Large intestine (tissue), 3 donors: ENCODE measurements around the gene UBC. TPM values are rescaled to one million over a fixed set of nuclear protein-coding genes. Genes with fewer than 3 reads are reported as not detected.
"Not testable (repeated sequence)": the region's sequence is repeated elsewhere in the genome, so short reads cannot be mapped to it uniquely, and the experiment has no call there.

ENCODE experiments used
- DNase-seq, 2 donors: peaks; one replicate each; pipeline versions ENCODE4 v3.0.0 to v3.0.0-alpha.2; 2013
- H3K27ac ChIP-seq: one replicate; pipeline ENCODE4 v1.5.1; 2013; ENCODE audit warnings: low read length
- H3K27me3 ChIP-seq: 2 replicates; pipeline ENCODE4 v1.6.1; 2013; ENCODE audit warnings: low read length; ENCODE audit not compliant: control insufficient read depth, insufficient read depth
- H3K36me3 ChIP-seq: 2 replicates; pipeline ENCODE4 v1.6.1; 2013; ENCODE audit warnings: low read length; ENCODE audit not compliant: control insufficient read depth, insufficient read depth
- H3K4me1 ChIP-seq: one replicate; pipeline ENCODE4 v1.6.1; 2013; ENCODE audit warnings: low read length; ENCODE audit not compliant: control insufficient read depth, insufficient read depth
- H3K4me3 ChIP-seq: one replicate; pipeline ENCODE4 v1.5.1; 2013; ENCODE audit warnings: low read length
- H3K9me3 ChIP-seq: one replicate; pipeline ENCODE4 v1.6.1; 2013; ENCODE audit warnings: mild to moderate bottlenecking, low read depth, low read length, moderate library complexity; ENCODE audit not compliant: control insufficient read depth
- WGBS: methylation state at CpG from one replicate; pipeline ENCODE4 v1.1.5; 2013; ENCODE audit warnings: low lambda C conversion rate; ENCODE audit not compliant: insufficient coverage; 5-methylcytosine and 5-hydroxymethylcytosine counted together
- polyA plus RNA-seq: library from polyadenylated mRNA; unstranded; fragments of 120-200 nt; gene quantifications from one replicate; pipeline ENCODE4 v1.2.1, GENCODE V29; 2013

The UBC gene
- polyA plus RNA-seq, 1 donor, result 763 TPM

DNA sequence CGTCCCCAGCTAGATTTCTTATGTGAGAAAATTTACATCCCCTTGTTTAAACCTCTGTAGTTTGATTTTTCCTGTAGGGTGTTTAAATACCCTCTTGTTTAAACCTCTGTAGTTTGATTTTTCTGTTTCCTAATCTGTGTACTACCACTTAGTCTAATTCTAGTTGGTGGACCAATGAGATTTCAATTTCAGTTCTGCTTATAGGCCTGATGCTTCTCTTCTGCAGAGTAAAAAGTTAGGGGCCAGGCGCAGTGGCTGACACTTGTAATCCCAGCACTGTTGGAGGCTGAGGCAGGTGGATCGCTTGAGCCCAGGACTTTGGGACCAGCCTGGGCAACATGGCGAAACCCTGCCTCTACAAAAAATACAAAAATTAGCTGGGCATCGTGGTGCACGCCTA, 11.5 kb downstream of the UBC start:
- no peaks in the 10 kb centered on the region for H3K27me3 ChIP-seq
- H3K36me3 ChIP-seq, result no peaks in the 10 kb centered on the region
- no peaks in the 10 kb centered on the region for H3K9me3 ChIP-seq
- no peak for DNase-seq
- H3K27ac ChIP-seq, result no peak overlapping the region
- no CpG with 5 or more reads among the region's 6 CpGs for WGBS
- H3K4me1 ChIP-seq, result peaks cover 45% of the 10 kb centered on the region
- no peak overlapping the region for H3K4me3 ChIP-seq

DNA sequence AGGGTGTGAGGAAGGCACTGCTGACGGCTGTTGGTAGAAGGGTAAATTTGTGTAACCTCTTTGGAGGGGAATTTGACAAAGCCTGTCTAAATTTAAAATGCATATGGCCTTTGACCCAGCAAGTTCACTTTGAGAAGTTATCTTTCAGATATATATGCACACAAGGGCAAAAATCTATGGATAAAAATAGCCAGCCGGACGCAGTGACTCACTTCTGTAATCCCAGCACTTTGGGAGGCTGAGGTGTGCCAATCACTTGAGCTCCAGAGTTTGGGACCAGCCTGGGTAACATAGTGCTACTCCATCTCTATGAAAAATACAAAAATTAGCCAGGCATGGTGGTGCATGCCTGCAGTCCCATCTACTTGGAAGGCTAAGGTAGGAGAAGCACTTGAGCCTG, 13.4 kb downstream of the UBC start:
- Histone ChIP-seq H3K27ac (peak overlapping the region; percentile 80), H3K9me3 (peaks cover 2% of the 10 kb centered on the region), H3K36me3 (no peaks in the 10 kb centered on the region), H3K4me1 (peaks cover 38% of the 10 kb centered on the region), H3K27me3 (no peaks in the 10 kb centered on the region), H3K4me3 (no peak overlapping the region)
- no CpG with 5 or more reads among the region's 3 CpGs for WGBS
- DNase-seq, result peak in 1 of 2 donors; percentile 32

DNA sequence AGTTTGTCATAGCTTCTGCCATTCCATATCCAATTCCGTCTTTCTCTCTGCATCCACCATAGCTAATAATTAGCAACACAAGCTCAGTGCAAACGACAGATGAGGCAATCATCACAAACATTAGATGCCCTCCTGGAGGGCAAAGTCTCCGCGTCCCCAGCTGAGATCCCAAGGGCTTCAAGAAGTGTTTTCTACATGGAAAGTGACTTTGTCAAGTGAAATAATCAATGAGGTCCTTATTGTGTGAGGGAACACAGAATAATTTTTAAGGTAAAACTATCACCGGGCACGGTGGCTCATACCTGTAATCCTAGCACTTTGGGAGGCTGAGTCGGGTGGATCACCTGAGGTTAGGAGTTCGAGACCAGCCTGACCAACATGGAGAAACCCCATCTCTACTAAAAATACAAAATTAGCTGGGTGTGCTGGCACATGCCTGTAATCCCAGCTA, 14.1 kb downstream of the UBC start:
- not testable (repeated sequence) for H3K9me3 ChIP-seq, H3K36me3 ChIP-seq, H3K27me3 ChIP-seq, H3K4me3 ChIP-seq
- WGBS, result no CpG with 5 or more reads among the region's 8 CpGs
- peak; percentile 81 to 91 for DNase-seq
- Histone ChIP-seq H3K27ac (peak overlapping the region; percentile 80), H3K4me1 (peaks cover 38% of the 10 kb centered on the region)

DNA sequence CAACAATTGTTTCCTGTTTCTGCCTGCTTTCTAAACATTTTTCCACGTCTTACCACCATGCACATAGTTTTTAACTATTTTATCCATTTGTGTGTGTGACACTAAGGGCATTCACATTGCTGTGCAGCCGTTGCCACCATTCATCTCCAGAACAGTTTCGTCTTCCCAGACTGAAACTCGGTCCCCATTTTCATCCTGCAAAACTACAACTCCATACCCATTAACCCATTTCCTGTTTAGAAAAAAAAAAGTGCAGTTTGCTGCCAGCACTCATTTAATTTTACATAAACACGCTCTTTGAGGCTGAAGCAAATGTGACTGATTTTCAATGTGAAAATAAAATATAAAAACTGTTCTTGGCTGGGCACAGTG, 15.5 kb downstream of the UBC start:
- Histone ChIP-seq H3K4me1 (peaks cover 28% of the 10 kb centered on the region), H3K36me3 (no peaks in the 10 kb centered on the region), H3K27me3 (no peaks in the 10 kb centered on the region), H3K27ac (no peak overlapping the region), H3K9me3 (peaks cover 6% of the 10 kb centered on the region), H3K4me3 (no peak overlapping the region)
- 40% methylated on average over 1 of the region's 5 CpGs for WGBS
- DNase-seq, result no peak

DNA sequence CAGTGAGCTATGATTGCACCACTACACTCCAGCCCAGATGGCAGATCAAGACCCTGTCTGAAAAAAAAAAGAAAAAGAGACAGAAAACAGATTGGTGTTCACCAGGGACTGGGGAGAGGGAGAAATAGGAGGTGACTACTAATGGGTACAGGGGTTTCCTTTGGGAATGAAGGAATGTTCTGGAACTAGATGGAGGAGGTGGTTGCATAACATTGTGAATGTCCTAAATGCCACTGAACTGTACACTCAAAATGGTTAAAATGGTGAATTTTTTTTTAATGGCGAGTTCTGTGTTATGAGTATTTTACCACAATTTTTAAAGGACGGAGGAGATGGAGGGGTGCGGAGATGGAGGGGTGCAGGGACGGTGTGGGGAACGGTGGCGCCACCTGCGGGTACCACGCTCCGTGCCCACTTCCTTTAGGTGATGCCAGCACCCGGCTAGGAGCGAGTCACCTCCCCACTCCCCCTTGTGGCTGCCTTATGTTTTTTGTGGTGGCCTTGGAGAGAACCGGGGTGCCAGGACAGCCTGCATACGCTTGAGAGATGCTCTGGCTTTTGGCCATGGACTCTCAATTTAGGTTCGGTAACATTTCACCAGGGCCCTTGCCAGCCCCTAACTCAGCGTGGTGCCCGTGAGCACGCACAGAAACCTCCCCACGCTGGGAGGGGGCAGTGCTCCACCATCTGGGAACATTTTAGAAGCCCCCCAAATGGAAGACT, 16.1 kb downstream of the UBC start:
- Histone ChIP-seq H3K27me3 (no peaks in the 10 kb centered on the region), H3K4me1 (peaks cover 28% of the 10 kb centered on the region), H3K9me3 (peaks cover 6% of the 10 kb centered on the region), H3K36me3 (no peaks in the 10 kb centered on the region), H3K4me3 (no peak overlapping the region), H3K27ac (no peak overlapping the region)
- DNase-seq, result peak in 1 of 2 donors; percentile 62
- no CpG with 5 or more reads among the region's 18 CpGs for WGBS

DNA sequence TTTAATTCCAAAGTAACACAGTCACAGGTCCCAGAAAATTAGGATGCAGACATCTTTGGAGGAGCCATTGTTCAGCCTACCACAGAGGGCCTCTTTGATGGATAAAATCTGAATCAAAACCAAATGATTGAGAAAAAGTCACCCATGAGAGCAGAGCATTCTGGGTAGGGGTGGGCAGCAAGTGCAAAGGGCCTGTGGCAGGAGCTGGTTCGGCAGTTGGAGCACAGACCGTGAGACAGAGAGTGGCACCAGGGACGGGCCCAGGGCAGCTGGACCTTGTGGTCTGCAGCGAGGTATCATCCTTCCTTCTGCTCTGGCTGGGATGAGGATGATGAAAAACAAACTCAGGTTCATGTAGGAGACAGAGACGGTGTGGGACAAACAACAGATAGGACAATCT, 18.0 kb downstream of the UBC start:
- no peaks in the 10 kb centered on the region for H3K27me3 ChIP-seq
- no CpG with 5 or more reads among the region's 5 CpGs for WGBS
- no peak for DNase-seq

DNA sequence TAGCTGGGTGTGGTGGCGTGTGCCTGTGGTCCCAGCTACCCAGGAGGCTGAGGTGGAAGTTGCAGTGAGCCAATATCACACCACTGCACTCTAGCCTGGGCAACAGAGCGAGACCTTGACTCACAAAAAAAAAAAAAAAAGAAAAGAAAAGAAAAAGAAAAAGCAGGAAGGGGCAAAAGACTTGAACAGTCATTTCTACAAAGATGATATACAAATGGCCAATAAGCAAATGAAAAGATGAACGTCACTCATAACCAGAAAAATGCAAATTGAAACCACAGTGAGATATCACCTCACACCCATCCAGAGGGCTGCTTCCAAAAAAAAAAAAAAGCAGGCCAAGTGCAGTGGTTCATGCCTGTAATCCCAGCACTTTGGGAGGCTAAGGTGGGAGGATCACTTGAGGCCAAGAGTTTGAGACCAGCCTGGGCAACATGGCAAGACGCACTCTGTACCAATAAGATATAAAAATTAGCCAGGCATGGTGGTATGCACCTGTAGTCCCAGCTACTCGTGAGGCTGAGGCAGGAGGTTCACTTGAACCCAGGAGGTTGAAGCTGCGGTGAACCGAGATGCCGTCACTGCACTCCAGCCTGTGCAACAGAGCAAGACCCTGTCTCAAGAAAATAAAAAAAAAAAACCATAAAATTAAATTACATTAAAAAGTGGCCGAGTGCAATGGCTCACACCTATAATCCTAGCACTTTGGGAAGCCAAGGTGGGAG, 20.5 kb downstream of the UBC start:
- Histone ChIP-seq H3K9me3 (peaks cover 6% of the 10 kb centered on the region), H3K4me1 (peaks cover 5% of the 10 kb centered on the region), H3K36me3 (no peaks in the 10 kb centered on the region), H3K4me3 (no peak overlapping the region), H3K27ac (no peak overlapping the region), H3K27me3 (no peaks in the 10 kb centered on the region)
- no peak for DNase-seq
- 100% methylated on average over 3 of the region's 9 CpGs for WGBS

More for the DNA sequence above, 18.0 kb downstream of the UBC start:
- Histone ChIP-seq H3K36me3 (no peaks in the 10 kb centered on the region), H3K27ac (no peak overlapping the region), H3K4me1 (peaks cover 24% of the 10 kb centered on the region), H3K9me3 (peaks cover 6% of the 10 kb centered on the region), H3K4me3 (no peak overlapping the region)

DNA sequence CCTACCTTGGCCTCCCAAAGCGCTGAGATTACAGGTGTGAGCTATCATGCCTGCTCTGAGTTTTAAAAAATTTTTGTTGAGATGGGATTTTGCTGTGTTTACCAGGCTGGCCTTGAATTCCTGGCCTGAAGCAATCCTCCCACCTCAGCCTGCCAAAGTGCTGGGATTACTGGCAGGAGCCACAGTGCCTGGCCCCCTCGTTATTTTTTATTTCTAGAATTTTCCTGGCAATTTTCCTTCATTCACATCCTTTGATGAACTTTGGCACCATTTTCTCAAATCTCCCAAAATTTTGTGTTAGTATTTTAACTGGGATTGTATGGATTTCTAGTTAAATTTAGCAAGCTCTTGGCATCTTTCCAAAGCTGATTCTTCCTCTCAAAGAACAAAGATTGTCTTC, 26.2 kb downstream of the UBC start:
- Histone ChIP-seq H3K4me1 (peaks cover 33% of the 10 kb centered on the region), H3K27me3 (no peaks in the 10 kb centered on the region), H3K4me3 (no peak overlapping the region), H3K36me3 (no peaks in the 10 kb centered on the region), H3K9me3 (no peaks in the 10 kb centered on the region), H3K27ac (no peak overlapping the region)
- no CpG with 5 or more reads among the region's 2 CpGs for WGBS
- no peak for DNase-seq

DNA sequence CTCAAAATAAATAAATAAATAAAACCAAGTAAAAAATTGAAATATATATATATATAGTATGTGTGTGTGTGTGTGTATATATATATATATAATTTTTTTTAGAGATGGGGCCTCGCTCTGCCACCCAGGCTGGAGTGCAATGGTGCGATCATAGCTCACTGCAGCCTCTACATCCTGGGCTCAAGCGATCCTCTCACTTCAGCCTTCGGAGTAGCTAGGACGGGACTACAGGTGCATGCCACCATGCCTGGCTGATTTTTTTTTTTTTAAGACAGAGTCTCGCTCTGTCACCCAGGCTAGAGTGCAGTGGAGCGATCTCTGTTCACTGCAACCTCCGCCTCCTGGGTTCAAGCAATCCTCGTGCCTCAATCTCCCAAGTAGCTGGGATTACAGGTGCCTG, 26.7 kb downstream of the UBC start:
- H3K27ac ChIP-seq, DNase-seq, H3K9me3 ChIP-seq, H3K4me3 ChIP-seq, H3K27me3 ChIP-seq, H3K36me3 ChIP-seq: not testable (repeated sequence)
- WGBS, result no CpG with 5 or more reads among the region's 9 CpGs
- H3K4me1 ChIP-seq, result peaks cover 36% of the 10 kb centered on the region

DNA sequence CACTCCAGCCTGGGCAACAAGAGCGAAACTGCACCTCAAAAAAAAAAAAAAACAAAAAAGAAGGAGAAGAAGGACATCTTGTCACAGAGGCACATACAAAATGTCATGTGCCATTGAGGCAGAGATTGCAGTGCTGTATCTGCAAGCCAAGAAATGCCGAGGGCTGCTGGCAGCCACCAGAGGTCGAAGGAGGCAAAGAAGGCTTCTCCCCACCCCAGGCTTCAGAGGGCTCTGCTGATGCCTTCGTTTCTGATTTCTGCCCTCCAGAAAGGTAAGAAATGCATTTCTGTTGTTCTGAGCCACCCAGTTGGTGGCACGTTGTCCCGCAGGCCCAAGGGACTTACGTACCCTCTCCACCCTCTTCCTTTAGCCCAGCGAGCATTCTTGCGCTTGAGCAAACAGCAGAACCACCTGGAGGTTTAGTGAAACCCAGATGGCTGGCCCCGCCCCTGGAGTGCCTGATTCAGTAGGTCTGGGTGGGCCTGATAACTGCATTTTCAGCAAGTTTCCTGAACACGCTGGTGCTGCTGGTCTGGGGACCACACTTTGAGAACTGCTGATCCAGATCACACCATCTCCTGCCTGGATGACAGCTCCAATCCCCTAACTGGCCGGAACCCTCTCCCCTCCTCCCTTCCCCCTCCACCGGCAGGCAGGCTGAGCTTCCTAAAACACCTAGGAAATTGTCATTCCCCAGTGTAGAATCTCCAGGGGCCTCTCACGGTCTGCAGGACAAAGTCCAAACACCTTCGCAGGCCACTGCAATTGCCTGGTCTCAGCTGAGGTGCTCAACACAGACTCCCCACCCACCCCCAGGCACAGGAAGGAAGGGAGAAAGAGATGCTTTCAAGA, 29.6 kb downstream of the UBC start:
- no peak overlapping the region for H3K4me3 ChIP-seq
- H3K27me3 ChIP-seq, result no peaks in the 10 kb centered on the region
- peaks cover 36% of the 10 kb centered on the region for H3K4me1 ChIP-seq
- WGBS, result no CpG with 5 or more reads among the region's 15 CpGs
- H3K9me3 ChIP-seq, result no peaks in the 10 kb centered on the region
- peak; percentile 91 to 98 for DNase-seq
- no peaks in the 10 kb centered on the region for H3K36me3 ChIP-seq
- peak overlapping the region; percentile 96 for H3K27ac ChIP-seq
